ENCODE results near the gene ACVR1.

The ACVR1 gene

DNA sequence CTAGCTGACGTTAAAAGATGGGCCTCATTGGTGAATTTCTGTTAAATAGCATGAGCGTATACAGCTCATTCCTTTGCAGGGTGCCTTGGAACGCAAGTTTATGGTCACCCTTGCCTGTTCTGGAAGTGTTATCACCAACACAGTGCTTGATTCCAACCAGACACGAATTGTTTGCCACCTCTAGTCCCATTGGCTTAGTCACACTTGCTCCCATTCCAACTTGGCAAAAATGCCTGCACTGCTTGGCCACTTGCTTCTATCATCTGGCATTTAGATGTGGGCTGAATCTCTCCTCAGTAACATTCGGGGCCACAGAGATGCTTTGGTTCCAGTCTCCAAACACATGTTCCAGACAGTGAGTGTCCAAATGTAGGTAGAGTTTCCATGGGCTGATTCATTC lies 27.5 kb upstream of the ACVR1 start:
- Histone ChIP-seq H3K36me3 (ENCODE audit: control insufficient read depth, insufficient read depth, low read length) (no peaks in the 10 kb centered on the region), H3K9me3 (ENCODE audit: control insufficient read depth, insufficient read depth, low read length) (no peaks in the 10 kb centered on the region), H3K9ac (ENCODE audit: low read depth, low read length) (no peak overlapping the region), H3K4me3 (ENCODE audit: low read depth, low read length) (no peak overlapping the region), H3K4me1 (ENCODE audit: control insufficient read depth, insufficient read depth, low read length) (0 out of 2 replicates have a peak, but pooled peaks cover 8% of the 10 kb centered on the region), H3K27ac (ENCODE audit: low read depth, low read length) (no peak overlapping the region), H3K27me3 (ENCODE audit: control insufficient read depth, insufficient read depth, low read length) (no peaks in the 10 kb centered on the region)

DNA sequence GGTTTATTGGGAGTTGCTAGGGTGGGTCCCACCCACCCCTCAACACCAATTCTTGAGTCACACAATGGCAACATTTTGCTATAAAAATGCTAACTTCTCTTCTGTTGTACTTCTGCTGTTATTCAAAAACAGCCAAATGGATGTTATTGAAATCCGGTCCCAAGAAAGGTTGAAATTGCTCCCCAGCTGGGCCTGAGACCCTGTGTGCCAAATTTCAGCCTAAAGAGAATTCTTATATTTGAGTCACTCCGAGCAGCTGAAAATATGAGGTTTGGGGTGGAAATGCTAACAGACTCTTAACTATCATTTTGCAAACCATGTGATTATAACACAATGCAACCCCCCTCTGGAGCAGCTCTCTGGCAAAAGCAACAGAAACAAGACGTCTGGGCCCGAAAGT lies 27.0 kb upstream of the ACVR1 start:
- H3K4me1 ChIP-seq (ENCODE audit: control insufficient read depth, insufficient read depth, low read length): 0 out of 2 replicates have a peak, but pooled peaks cover 8% of the 10 kb centered on the region
- H3K9ac ChIP-seq (ENCODE audit: low read depth, low read length): no peak overlapping the region
- no peak overlapping the region for H3K27ac ChIP-seq (ENCODE audit: low read depth, low read length)
- H3K27me3 ChIP-seq (ENCODE audit: control insufficient read depth, insufficient read depth, low read length): no peaks in the 10 kb centered on the region
- H3K9me3 ChIP-seq (ENCODE audit: control insufficient read depth, insufficient read depth, low read length): no peaks in the 10 kb centered on the region
- no peaks in the 10 kb centered on the region for H3K36me3 ChIP-seq (ENCODE audit: control insufficient read depth, insufficient read depth, low read length)
- no peak overlapping the region for H3K4me3 ChIP-seq (ENCODE audit: low read depth, low read length)

DNA sequence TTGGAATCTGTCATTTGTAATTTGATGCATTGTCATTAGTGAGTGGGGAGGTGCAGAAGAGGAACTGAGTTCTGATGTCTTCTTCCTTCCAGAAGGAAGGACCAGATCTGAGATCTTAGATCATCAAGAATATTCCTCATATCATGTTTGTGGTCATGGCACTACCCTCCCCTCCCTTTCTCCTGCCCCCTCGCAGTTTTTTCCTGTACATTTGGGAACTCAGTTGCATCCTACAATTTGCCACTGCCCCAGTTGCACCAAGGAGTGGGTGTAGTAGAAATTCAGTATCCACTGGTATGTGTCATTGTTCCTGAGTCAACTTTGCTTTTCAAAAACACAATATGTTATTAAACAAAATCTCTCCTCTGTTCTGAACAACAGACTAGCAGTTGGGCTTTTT lies 26.6 kb upstream of the ACVR1 start:
- no peaks in the 10 kb centered on the region for H3K27me3 ChIP-seq (ENCODE audit: control insufficient read depth, insufficient read depth, low read length)
- H3K4me3 ChIP-seq (ENCODE audit: low read depth, low read length): no peak overlapping the region

DNA sequence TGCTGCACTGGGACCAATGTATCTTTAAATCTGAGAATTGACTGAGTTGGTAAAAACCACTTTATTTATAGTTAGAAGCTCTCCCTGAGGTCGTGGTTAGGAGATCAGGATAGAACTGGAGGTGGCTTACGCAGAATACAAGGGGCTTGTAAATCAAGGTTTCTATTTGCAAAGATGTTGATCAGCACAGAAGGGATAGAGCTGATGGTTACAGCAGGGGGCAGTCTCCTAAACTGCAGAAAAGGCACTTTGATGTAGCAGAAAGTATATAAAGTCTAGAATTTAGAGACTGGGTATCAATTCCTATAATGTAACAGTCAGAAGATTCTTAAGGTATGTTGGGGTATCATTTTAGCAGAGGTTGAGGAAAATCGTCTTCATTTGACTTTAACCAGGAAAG lies 25.2 kb upstream of the ACVR1 start:
- Histone ChIP-seq H3K4me3 (ENCODE audit: low read depth, low read length) (no peak overlapping the region), H3K4me1 (ENCODE audit: control insufficient read depth, insufficient read depth, low read length) (0 out of 2 replicates have a peak, but pooled peaks cover 8% of the 10 kb centered on the region), H3K36me3 (ENCODE audit: control insufficient read depth, insufficient read depth, low read length) (no peaks in the 10 kb centered on the region), H3K27ac (ENCODE audit: low read depth, low read length) (no peak overlapping the region), H3K9me3 (ENCODE audit: control insufficient read depth, insufficient read depth, low read length) (no peaks in the 10 kb centered on the region), H3K9ac (ENCODE audit: low read depth, low read length) (no peak overlapping the region), H3K27me3 (ENCODE audit: control insufficient read depth, insufficient read depth, low read length) (no peaks in the 10 kb centered on the region)

More for the DNA sequence above, 26.6 kb upstream of the ACVR1 start:
- no peak overlapping the region for H3K9ac ChIP-seq (ENCODE audit: low read depth, low read length)
- H3K4me1 ChIP-seq (ENCODE audit: control insufficient read depth, insufficient read depth, low read length): 0 out of 2 replicates have a peak, but pooled peaks cover 8% of the 10 kb centered on the region
- no peak overlapping the region for H3K27ac ChIP-seq (ENCODE audit: low read depth, low read length)
- no peaks in the 10 kb centered on the region for H3K9me3 ChIP-seq (ENCODE audit: control insufficient read depth, insufficient read depth, low read length)
- H3K36me3 ChIP-seq (ENCODE audit: control insufficient read depth, insufficient read depth, low read length): no peaks in the 10 kb centered on the region

- Histone ChIP-seq H3K4me3 (ENCODE audit: low read depth, low read length) (no peak overlapping the region), H3K27ac (ENCODE audit: low read depth, low read length) (no peak overlapping the region), H3K4me1 (ENCODE audit: control insufficient read depth, insufficient read depth, low read length) (0 out of 2 replicates have a peak, but pooled peaks cover 8% of the 10 kb centered on the region), H3K27me3 (ENCODE audit: control insufficient read depth, insufficient read depth, low read length) (no peaks in the 10 kb centered on the region), H3K9ac (ENCODE audit: low read depth, low read length) (no peak overlapping the region), H3K36me3 (ENCODE audit: control insufficient read depth, insufficient read depth, low read length) (no peaks in the 10 kb centered on the region), H3K9me3 (ENCODE audit: control insufficient read depth, insufficient read depth, low read length) (no peaks in the 10 kb centered on the region)
These were observed 24.6 kb upstream of the ACVR1 start for GRCh38 chr2:157900684-157901083.

GRCh38 chr2:157900203-157900602 lies 24.1 kb upstream of the ACVR1 start:
- no peaks in the 10 kb centered on the region for H3K36me3 ChIP-seq (ENCODE audit: control insufficient read depth, insufficient read depth, low read length)
- no peak overlapping the region for H3K27ac ChIP-seq (ENCODE audit: low read depth, low read length)
- H3K9ac ChIP-seq (ENCODE audit: low read depth, low read length): no peak overlapping the region
- no peak overlapping the region for H3K4me3 ChIP-seq (ENCODE audit: low read depth, low read length)
- H3K27me3 ChIP-seq (ENCODE audit: control insufficient read depth, insufficient read depth, low read length): no peaks in the 10 kb centered on the region
- H3K4me1 ChIP-seq (ENCODE audit: control insufficient read depth, insufficient read depth, low read length): peaks cover 10% of the 10 kb centered on the region; the same call in 1 of the 2 replicates
- H3K9me3 ChIP-seq (ENCODE audit: control insufficient read depth, insufficient read depth, low read length): no peaks in the 10 kb centered on the region

DNA sequence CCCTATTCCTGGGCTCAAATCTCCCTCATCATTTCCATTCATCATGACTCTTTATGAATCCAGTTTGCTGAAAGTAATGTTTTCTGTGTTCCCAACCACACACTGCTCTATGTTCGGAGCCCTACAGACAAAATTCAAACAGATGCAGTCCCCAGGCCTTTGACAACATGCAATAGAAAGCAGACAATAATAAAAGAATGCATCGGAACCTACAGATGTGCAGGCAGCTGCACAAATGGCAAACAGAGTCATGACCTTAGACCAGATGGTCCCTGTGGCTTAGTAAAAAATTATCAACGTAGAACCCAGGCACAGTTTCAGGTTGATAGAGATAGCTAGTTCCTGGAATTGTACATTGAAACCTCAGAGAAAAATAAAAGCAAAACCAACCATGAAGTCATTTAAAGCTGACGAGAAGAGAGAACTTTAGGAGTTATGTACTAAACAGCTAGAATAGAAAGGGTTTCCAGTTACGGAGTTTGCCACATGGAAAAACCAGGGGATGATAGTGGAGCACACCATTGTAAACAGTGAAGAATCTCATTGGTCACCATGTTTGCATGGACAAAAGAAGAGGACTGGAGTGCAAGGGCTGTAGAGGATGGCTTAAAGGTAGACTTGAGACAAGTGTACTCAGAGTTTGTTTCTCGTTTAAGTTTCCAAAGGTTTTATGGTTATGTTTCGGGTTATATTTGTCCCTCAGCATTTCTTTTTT lies 23.2 kb upstream of the ACVR1 start:
- peaks cover 17% of the 10 kb centered on the region; the same call in 1 of the 2 replicates for H3K4me1 ChIP-seq (ENCODE audit: control insufficient read depth, insufficient read depth, low read length)
- H3K27ac ChIP-seq (ENCODE audit: low read depth, low read length): no peak overlapping the region
- H3K9ac ChIP-seq (ENCODE audit: low read depth, low read length): no peak overlapping the region
- no peak overlapping the region for H3K4me3 ChIP-seq (ENCODE audit: low read depth, low read length)
- no peaks in the 10 kb centered on the region for H3K9me3 ChIP-seq (ENCODE audit: control insufficient read depth, insufficient read depth, low read length)
- no peaks in the 10 kb centered on the region for H3K36me3 ChIP-seq (ENCODE audit: control insufficient read depth, insufficient read depth, low read length)
- H3K27me3 ChIP-seq (ENCODE audit: control insufficient read depth, insufficient read depth, low read length): no peaks in the 10 kb centered on the region

- Histone ChIP-seq H3K27ac (ENCODE audit: low read depth, low read length) (no peak overlapping the region), H3K9me3 (ENCODE audit: control insufficient read depth, insufficient read depth, low read length) (no peaks in the 10 kb centered on the region), H3K36me3 (ENCODE audit: control insufficient read depth, insufficient read depth, low read length) (no peaks in the 10 kb centered on the region), H3K4me3 (ENCODE audit: low read depth, low read length) (no peak overlapping the region), H3K27me3 (ENCODE audit: control insufficient read depth, insufficient read depth, low read length) (no peaks in the 10 kb centered on the region), H3K4me1 (ENCODE audit: control insufficient read depth, insufficient read depth, low read length) (peaks cover 24% of the 10 kb centered on the region; the same call in 1 of the 2 replicates), H3K9ac (ENCODE audit: low read depth, low read length) (no peak overlapping the region)
These were observed 22.5 kb upstream of the ACVR1 start for GRCh38 chr2:157898591-157898996.

DNA sequence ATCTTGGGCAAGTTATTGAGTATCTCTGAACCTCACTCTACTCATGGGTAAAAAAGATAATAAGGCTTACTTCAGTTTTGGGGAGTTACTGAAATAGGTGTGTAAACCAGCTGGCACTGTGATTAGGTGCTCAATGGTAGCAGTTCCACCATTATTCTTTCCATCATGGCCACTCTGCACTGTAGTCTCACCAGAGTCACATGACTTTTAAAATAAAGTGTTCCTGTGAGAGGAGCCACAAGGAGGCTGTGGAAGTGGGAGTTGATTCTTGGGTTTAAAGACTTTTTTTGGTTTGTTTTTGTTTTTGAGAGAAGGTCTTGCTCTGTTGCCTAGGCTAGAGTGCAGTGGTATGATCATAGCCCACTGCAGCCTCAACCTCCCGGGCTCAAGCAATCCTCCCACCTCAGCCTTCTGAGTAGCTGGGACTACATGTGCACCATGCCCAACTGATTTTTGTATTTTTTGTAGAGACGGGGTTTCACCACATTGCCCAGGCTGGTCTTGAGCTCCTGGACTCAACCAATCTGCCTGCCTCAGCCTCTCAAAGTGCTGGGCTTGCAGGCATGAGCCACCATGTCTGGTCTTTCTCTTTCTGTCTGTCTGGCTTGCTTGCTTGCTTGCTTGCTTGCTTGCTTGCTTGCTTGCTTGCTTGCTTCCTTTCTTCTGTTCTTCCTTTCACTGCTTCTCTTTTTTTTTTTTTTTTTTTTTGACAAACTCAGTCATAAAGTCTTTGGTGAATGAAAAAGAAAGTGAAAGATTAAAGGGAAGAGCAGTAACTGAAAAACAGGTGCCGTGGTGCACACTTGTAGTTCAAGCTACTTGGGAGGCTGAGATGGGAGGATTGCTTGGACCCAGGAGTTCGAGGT lies 21.2 kb upstream of the ACVR1 start:
- H3K36me3 ChIP-seq (ENCODE audit: control insufficient read depth, insufficient read depth, low read length): no peaks in the 10 kb centered on the region
- H3K27me3 ChIP-seq (ENCODE audit: control insufficient read depth, insufficient read depth, low read length): no peaks in the 10 kb centered on the region
- no peak overlapping the region for H3K27ac ChIP-seq (ENCODE audit: low read depth, low read length)
- H3K4me1 ChIP-seq (ENCODE audit: control insufficient read depth, insufficient read depth, low read length): peaks cover 21% of the 10 kb centered on the region; the same call in 1 of the 2 replicates
- no peak overlapping the region for H3K9ac ChIP-seq (ENCODE audit: low read depth, low read length)
- H3K4me3 ChIP-seq (ENCODE audit: low read depth, low read length): no peak overlapping the region
- H3K9me3 ChIP-seq (ENCODE audit: control insufficient read depth, insufficient read depth, low read length): no peaks in the 10 kb centered on the region

DNA sequence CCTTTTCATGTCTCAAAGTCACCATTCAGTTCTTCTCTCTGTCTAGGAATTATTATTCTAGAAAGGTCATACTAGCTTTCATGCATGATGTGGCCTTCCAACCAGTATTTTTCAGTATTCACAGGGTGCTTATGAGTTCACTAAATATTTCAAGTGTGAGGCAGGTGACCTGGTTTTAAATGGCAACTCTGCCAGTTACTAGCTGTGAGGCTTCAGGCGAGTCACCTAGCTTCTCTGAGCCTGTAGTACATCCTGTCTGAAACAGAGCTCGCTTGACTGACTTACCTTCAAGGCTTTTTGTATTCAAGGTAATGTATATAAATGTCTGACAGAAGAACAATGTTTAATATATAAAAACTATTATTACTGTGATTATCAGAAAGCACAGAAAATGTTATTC lies 19.4 kb upstream of the ACVR1 start:
- peaks cover 33% of the 10 kb centered on the region for H3K4me1 ChIP-seq (ENCODE audit: control insufficient read depth, insufficient read depth, low read length)
- H3K9me3 ChIP-seq (ENCODE audit: control insufficient read depth, insufficient read depth, low read length): no peaks in the 10 kb centered on the region
- no peaks in the 10 kb centered on the region for H3K36me3 ChIP-seq (ENCODE audit: control insufficient read depth, insufficient read depth, low read length)
- H3K27me3 ChIP-seq (ENCODE audit: control insufficient read depth, insufficient read depth, low read length): no peaks in the 10 kb centered on the region
- no peak overlapping the region for H3K4me3 ChIP-seq (ENCODE audit: low read depth, low read length)
- no peak overlapping the region for H3K27ac ChIP-seq (ENCODE audit: low read depth, low read length)
- H3K9ac ChIP-seq (ENCODE audit: low read depth, low read length): no peak overlapping the region
